Effector memory CD8-positive, alpha-beta T cell (primary cell): Measurements from ENCODE around the gene MAGED1.

Experiments
- ATAC-seq: fragments of 150-1000 bp; cut with Tn5 transposase; replicated peaks from 2 replicates; pipeline ENCODE4 v1.10.0; 2021; ENCODE audit warnings: mild to moderate bottlenecking, moderate library complexity
- DNase-seq, 3 experiments: peaks; one replicate each; pipeline ENCODE4 v3.0.0; 2021
- H3K27ac Mint-ChIP-seq, 2 donors: one replicate each; pipeline ENCODE4 v1.8.0; 2022; ENCODE audit warnings: mild to moderate bottlenecking in 2 of 2, mixed read lengths in 2 of 2, moderate library complexity in 2 of 2
- H3K27me3 Mint-ChIP-seq, 2 donors: one replicate each; pipeline ENCODE4 v1.8.0; 2022; ENCODE audit warnings: mixed read lengths in 2 of 2
- H3K36me3 Mint-ChIP-seq: one replicate; pipeline ENCODE4 v1.8.0; 2022; ENCODE audit warnings: mild to moderate bottlenecking, moderate library complexity, mixed read lengths; ENCODE audit not compliant: insufficient read depth
- H3K4me1 Mint-ChIP-seq, 2 donors: one replicate each; pipeline ENCODE4 v1.8.0; 2022; ENCODE audit warnings: low read depth in 2 of 2, mixed read lengths in 2 of 2
- H3K4me3 Mint-ChIP-seq, 2 donors: one replicate each; pipeline ENCODE4 v1.8.0; 2022; ENCODE audit warnings: mild to moderate bottlenecking in 2 of 2, mixed read lengths in 2 of 2, moderate library complexity in 2 of 2
- H3K9me3 Mint-ChIP-seq, 2 donors: one replicate each; pipeline ENCODE4 v1.8.0; 2022; ENCODE audit warnings: mixed read lengths in 2 of 2
- total RNA-seq, 9 experiments: gene quantifications; one replicate each; lab custom pipeline; 2026; lab: John Stamatoyannopoulos, UW

MAGED1 gene, protein sequence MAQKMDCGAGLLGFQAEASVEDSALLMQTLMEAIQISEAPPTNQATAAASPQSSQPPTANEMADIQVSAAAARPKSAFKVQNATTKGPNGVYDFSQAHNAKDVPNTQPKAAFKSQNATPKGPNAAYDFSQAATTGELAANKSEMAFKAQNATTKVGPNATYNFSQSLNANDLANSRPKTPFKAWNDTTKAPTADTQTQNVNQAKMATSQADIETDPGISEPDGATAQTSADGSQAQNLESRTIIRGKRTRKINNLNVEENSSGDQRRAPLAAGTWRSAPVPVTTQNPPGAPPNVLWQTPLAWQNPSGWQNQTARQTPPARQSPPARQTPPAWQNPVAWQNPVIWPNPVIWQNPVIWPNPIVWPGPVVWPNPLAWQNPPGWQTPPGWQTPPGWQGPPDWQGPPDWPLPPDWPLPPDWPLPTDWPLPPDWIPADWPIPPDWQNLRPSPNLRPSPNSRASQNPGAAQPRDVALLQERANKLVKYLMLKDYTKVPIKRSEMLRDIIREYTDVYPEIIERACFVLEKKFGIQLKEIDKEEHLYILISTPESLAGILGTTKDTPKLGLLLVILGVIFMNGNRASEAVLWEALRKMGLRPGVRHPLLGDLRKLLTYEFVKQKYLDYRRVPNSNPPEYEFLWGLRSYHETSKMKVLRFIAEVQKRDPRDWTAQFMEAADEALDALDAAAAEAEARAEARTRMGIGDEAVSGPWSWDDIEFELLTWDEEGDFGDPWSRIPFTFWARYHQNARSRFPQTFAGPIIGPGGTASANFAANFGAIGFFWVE
- 28.4 to 40.5 (median 35.5) reads per million in 9 experiments for total RNA-seq

DNA sequence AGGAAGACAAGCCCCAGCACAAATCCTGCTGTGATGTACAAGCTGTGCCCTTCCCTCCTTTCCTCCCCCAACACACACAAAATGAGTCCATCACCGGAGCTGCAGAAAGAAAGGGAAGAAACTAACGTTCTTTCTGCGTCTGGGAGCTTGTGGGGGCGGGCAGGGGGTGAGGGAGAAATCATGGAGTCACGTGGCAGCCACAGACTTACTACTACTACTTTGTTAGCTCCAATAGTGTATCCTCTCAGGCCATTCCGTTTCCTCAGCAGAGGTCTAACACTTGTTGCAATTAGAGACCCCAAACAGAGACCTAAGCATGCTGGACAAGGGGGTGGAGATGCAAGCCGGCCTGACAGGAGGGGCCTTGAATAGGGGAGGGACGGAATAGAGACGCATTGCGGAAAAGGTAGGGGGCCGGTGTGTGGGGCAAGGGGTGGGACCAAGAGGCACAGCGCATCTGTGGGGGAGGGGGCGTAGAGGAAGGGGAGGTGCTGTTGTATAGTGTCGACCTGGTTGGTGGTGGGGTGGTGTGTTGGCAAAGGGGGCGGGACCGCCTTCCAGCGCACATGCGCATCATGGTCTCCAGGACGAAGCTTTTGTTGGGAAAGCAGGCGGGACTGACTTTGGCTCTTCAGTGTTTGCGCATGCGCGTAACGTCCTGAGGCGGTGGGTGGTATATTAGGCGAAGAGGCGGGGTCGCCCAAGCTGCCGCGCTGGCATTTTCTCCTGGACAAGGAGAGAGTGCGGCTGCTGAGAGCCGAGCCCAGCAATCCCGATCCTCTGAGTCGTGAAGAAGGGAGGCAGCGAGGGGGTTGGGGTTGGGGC lies at the start of gene MAGED1:
TSS of gene MAGED1 (plus strand) at position 703 of the 825 bp plus-strand sequence. CDS start 682 bp downstream, outside the sequence.
- no peaks in the 10 kb centered on the region for H3K9me3 Mint-ChIP-seq
- ATAC-seq (peak; percentile 83), DNase-seq (peak; percentile 26 to 40 (median 36))
- peaks cover 8% of the 10 kb centered on the region for H3K36me3 Mint-ChIP-seq
- H3K27me3 Mint-ChIP-seq = no peaks in the 10 kb centered on the region
- H3K4me1 Mint-ChIP-seq = peaks cover 12 to 14% of the 10 kb centered on the region in 2 donors
- H3K27ac Mint-ChIP-seq = peak within 1 kb of the TSS; percentile 89 to 92
- peak within 1 kb of the TSS; percentile 88 to 90 for H3K4me3 Mint-ChIP-seq

DNA sequence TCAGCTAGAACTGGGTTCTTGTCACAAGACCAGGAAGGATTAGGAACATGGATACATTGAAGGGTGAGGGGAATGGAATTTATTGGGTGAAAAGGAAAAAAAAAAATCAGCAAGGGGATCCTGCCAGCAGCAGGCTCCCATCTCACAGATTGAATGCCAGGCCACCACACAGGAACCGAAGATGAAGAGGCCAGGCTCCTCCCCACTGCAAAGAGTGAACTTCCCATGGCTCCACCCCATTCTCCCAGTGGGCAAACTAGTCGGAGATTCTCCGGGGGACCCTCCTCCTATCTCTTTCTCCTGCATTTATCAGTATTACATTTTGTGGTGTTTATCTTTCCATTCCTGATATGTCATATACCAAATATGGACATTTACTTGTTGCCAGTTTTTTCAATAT lies 46.0 kb upstream of the MAGED1 start:
- no peak overlapping the region for H3K27ac Mint-ChIP-seq
- no peaks in the 10 kb centered on the region for H3K9me3 Mint-ChIP-seq
- H3K4me1 Mint-ChIP-seq = peaks cover 3 to 4% of the 10 kb centered on the region in 2 donors
- DNase-seq = no peak
- H3K36me3 Mint-ChIP-seq = no peaks in the 10 kb centered on the region
- H3K4me3 Mint-ChIP-seq = no peak overlapping the region
- no peaks in the 10 kb centered on the region for H3K27me3 Mint-ChIP-seq
- no peak for ATAC-seq

DNA sequence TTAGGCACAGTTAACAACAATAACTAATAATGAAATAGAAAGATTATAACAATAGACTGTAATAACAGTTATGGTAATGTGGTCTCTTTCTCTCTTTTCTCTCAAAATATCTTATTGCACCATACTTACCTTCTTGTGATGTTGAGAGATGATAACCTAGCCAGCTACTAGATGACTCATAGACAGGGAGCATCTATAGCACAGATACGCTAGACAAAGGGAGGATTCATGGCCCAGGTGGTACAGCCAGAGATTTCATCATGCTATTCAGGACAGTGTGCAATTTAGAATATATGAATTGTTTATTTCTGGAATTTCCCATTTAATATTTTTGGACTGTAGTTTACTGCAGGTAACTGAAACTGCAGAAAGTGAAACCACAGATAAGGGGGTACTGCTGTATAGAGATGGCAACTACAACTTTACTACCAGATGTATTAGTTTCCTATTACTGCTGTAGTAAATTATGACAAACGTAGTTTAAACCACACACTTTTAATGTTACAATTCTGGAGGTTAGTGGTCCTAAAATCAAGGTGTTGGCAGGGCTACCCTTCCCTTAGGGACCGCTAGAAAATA lies 41.8 kb upstream of the MAGED1 start:
- ATAC-seq (no peak), DNase-seq (no peak)
- no peaks in the 10 kb centered on the region for H3K27me3 Mint-ChIP-seq
- H3K4me3 Mint-ChIP-seq = no peak overlapping the region
- H3K4me1 Mint-ChIP-seq = peaks cover 3 to 8% of the 10 kb centered on the region in 2 donors
- peak overlapping the region in 1 of 2 donors; percentile 38 for H3K27ac Mint-ChIP-seq
- peaks cover 0 to 1% of the 10 kb centered on the region in 2 donors for H3K9me3 Mint-ChIP-seq
- H3K36me3 Mint-ChIP-seq = peaks cover 4% of the 10 kb centered on the region

DNA sequence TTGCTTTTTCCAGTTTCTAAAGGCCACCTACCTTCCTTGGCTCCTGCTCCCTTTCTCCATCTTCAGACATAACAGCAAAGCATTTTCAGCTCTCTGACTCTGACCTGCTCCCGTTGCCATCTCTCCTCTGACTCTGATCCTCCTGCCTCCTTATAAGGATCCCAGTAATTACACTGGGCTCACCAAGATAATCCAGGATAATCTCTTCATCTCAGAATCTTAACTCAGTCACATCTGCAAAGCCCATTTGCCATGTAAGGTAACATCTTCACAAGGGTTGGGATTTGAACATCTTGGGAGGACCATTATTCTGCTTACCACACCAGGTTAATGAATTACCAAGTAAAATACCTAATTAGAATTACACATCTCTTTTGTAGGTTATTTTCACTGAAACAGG lies 41.3 kb upstream of the MAGED1 start:
- no peak for DNase-seq
- Mint-ChIP-seq H3K27me3 (no peaks in the 10 kb centered on the region), H3K4me3 (no peak overlapping the region), H3K9me3 (peaks cover 0 to 1% of the 10 kb centered on the region in 2 donors), H3K4me1 (peaks cover 3 to 8% of the 10 kb centered on the region in 2 donors), H3K27ac (peak overlapping the region in 1 of 2 donors; percentile 38), H3K36me3 (peaks cover 4% of the 10 kb centered on the region)
- no peak for ATAC-seq

DNA sequence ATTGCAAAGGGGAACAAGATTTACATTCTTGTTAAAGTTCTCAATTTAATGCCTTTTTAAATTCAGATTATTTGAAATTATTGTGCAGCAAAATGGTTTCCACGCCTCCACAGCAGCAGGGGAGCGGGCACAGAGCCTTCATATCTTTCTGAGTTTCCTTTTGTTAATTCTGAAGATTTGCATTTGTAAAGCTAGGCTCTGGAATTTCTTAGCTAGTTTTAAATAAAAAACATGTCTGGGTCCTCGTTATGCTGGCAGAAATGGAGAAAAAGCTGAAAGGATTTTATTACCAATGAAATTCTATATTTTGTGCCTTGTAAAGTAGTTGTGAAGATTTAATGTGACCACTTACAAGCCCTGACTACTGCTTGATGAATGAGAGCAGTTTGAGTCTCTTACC lies 40.8 kb upstream of the MAGED1 start:
- DNase-seq = no peak
- H3K4me3 Mint-ChIP-seq = no peak overlapping the region
- peaks cover 0 to 1% of the 10 kb centered on the region in 2 donors for H3K9me3 Mint-ChIP-seq
- H3K4me1 Mint-ChIP-seq = peaks cover 3 to 8% of the 10 kb centered on the region in 2 donors
- no peaks in the 10 kb centered on the region for H3K27me3 Mint-ChIP-seq
- H3K36me3 Mint-ChIP-seq = peaks cover 4% of the 10 kb centered on the region
- no peak for ATAC-seq
- H3K27ac Mint-ChIP-seq = no peak overlapping the region

DNA sequence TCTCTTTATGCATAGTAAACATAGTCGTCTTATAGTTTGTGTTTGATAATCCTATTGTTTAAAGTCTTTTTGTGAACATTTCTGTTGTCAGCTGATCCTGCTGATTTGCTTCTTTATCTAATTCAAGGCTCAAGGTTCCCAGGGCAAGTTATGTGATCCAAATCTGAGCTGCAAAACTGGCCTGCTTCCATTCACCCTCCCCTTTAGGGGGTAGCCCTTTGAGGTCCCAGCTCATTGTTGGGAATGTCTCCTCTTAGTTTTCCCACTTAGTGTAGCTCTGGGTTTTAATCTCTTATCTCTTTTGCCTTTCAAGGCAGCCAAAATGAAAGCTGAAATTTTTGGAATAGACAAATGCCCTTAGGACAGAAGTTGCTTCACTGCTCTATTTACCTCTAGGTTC lies 40.2 kb upstream of the MAGED1 start:
- no peaks in the 10 kb centered on the region for H3K27me3 Mint-ChIP-seq
- peaks cover 0 to 1% of the 10 kb centered on the region in 2 donors for H3K9me3 Mint-ChIP-seq
- H3K36me3 Mint-ChIP-seq = peaks cover 4% of the 10 kb centered on the region
- peaks cover 2 to 8% of the 10 kb centered on the region in 2 donors for H3K4me1 Mint-ChIP-seq
- no peak for ATAC-seq
- H3K4me3 Mint-ChIP-seq = no peak overlapping the region
- no peak overlapping the region for H3K27ac Mint-ChIP-seq
- no peak for DNase-seq

DNA sequence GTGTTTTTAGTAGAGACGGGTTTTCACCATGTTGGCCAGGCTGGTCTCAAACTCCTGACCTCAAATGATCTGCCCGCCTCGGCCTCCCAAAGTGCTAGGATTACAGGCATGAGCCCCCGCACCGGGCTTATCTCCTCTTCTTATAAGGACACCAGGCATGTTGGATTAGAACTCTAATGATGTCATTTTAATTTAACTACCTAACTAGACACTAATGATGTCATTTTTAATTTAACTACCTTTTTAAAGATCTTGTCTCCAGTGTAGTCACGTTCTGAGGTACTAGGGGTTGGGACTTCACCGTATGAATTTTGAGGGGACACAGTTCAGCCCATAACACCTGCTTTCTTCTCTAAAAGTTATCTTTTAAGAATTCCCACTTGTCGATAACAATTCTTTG lies 37.7 kb upstream of the MAGED1 start:
- H3K4me3 Mint-ChIP-seq = no peak overlapping the region

DNA sequence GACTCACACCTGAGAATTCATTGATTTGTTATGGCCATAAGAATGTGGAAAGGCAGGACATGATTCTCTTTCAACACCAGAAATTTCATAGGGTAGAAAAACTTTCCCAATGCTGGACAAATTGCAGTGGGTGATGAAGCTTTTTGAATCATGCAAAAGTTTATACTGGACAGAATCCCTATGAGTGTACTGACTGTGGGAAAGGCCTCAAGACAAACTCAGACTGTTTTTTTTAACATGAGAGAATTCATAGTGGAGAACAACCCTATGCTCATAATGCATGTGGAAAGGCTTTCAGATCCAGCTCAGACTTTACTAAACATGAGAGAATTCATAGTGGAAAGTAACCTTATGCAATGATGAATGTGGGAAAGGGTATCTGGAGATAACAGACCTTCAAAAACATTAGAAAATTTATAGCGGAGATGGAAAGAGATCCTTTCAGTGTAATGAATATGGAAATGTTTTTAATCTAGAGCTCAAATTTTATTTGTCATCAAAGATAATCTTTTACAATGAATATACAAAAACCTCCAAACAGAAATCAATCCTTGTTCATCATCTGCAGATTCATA lies 36.2 kb upstream of the MAGED1 start:
- no peak for DNase-seq
- no peak for ATAC-seq
- Mint-ChIP-seq H3K27me3 (no peaks in the 10 kb centered on the region), H3K27ac (no peak overlapping the region), H3K4me1 (peaks cover 6 to 11% of the 10 kb centered on the region in 2 donors), H3K36me3 (peaks cover 4% of the 10 kb centered on the region), H3K9me3 (peaks cover 0 to 1% of the 10 kb centered on the region in 2 donors), H3K4me3 (no peak overlapping the region)

More for the DNA sequence above, 37.7 kb upstream of the MAGED1 start:
- Mint-ChIP-seq H3K36me3 (peaks cover 4% of the 10 kb centered on the region), H3K4me1 (peaks cover 8 to 16% of the 10 kb centered on the region in 2 donors), H3K27me3 (no peaks in the 10 kb centered on the region), H3K27ac (no peak overlapping the region), H3K9me3 (peaks cover 0 to 1% of the 10 kb centered on the region in 2 donors)
- ATAC-seq (no peak), DNase-seq (no peak)

DNA sequence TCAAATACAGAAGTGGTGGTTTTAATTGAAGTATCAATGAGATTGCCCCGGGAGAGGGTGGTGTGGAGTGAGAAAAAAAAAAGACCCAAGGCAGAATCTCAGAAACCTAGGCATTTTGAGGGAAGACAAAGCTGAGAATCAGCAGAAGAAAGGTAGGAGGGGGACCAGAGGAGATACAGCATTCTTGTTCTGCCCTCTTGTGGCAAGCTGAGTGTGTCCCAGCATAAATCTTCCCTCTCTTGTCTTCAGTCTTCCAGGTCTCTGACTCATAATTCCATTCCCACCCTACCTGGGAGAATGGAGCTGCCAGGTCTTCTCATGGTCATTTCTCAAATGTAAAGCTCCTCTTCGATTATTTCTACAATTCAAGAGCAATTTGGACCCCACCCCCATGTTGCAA lies 32.7 kb upstream of the MAGED1 start:
- H3K4me3 Mint-ChIP-seq = no peak overlapping the region
- ATAC-seq (no peak), DNase-seq (no peak)
- peaks cover 0 to 3% of the 10 kb centered on the region in 2 donors for H3K9me3 Mint-ChIP-seq
- no peaks in the 10 kb centered on the region for H3K27me3 Mint-ChIP-seq
- peaks cover 9 to 19% of the 10 kb centered on the region in 2 donors for H3K4me1 Mint-ChIP-seq
- H3K27ac Mint-ChIP-seq = no peak overlapping the region
- H3K36me3 Mint-ChIP-seq = no peaks in the 10 kb centered on the region

DNA sequence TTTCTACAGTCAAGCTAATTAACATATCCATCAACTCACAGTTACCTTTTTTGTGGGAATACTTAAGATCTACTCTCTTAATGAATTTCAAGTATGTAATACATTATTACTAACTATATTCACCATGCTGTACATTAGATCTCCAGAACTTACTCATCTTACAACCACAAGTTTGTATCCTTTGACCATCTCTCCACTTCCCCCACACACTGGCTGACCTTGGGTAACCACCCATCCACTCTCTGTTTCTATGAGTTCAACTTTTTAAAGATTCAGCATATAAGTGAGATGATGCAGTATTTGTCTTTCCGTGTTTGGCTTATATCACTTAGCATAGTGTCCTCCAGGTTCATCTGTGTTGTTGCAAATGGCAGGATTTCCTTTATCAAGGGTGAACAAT lies 30.5 kb upstream of the MAGED1 start:
- ATAC-seq = no peak
- Mint-ChIP-seq H3K27ac (no peak overlapping the region), H3K36me3 (no peaks in the 10 kb centered on the region), H3K4me1 (peaks cover 13 to 26% of the 10 kb centered on the region in 2 donors), H3K27me3 (no peaks in the 10 kb centered on the region), H3K4me3 (no peak overlapping the region), H3K9me3 (peaks cover 0 to 1% of the 10 kb centered on the region in 2 donors)
- DNase-seq = no peak

DNA sequence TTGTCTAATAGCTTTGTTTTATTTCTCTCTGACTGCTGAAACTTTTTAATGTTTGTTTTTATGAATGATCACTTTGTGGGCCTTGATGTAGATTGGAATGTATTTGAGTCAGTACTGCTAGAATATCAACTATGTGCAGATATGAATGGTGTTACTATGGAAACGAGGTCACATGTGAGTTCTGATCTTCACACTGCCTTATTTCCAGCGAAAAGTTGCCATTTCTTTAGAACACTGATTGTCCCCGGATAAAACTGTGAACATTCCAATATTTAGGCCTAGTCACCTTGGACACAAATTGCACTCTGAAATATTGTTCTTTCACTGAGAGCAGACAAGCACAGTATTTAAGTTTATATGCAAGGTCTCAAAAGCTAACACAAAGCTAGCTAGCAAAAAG lies 27.2 kb upstream of the MAGED1 start:
- DNase-seq (no peak), ATAC-seq (no peak)
- Mint-ChIP-seq H3K27ac (no peak overlapping the region), H3K9me3 (peaks cover 0 to 1% of the 10 kb centered on the region in 2 donors), H3K4me1 (peaks cover 6 to 18% of the 10 kb centered on the region in 2 donors), H3K36me3 (no peaks in the 10 kb centered on the region), H3K4me3 (no peak overlapping the region), H3K27me3 (no peaks in the 10 kb centered on the region)

DNA sequence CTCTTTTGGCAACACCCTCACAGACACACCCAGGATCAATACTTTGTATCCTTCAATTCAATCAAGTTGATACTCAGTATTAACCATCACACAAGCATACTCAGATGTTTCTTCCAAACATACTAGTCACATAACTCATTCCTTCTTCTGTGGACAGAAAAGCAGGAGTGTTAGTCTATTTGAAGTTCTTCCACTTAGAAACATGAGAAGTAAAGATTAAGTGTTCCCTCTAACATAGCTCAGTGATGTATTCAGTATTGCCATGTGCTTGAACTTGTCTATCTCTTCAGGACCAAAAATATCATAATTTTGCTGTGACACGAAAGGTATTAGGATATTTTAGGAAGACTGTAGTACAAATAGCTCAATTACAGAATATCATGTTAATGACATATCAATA lies 25.8 kb upstream of the MAGED1 start:
- H3K36me3 Mint-ChIP-seq = no peaks in the 10 kb centered on the region
- ATAC-seq (no peak), DNase-seq (no peak)
- H3K4me3 Mint-ChIP-seq = no peak overlapping the region
- H3K4me1 Mint-ChIP-seq = peaks cover 6 to 22% of the 10 kb centered on the region in 2 donors
- peaks cover 0 to 1% of the 10 kb centered on the region in 2 donors for H3K9me3 Mint-ChIP-seq
- no peaks in the 10 kb centered on the region for H3K27me3 Mint-ChIP-seq
- H3K27ac Mint-ChIP-seq = no peak overlapping the region
